GM12892 (cell line): ENCODE results near the gene FAM47E.

Experiments used
- DNase-seq: peaks from one replicate; pipeline ENCODE4 v3.0.0; 2011; ENCODE audit not compliant: insufficient read length
- FAIRE-seq: peaks from 2 replicates; lab custom pipeline; 2011; peaks lifted over from hg19 to GRCh38; lab: Jason Lieb, UNC
- POLR2A ChIP-seq: IDR thresholded peaks from 2 replicates; pipeline ENCODE4 v1.6.1; 2011; ENCODE audit warnings: low read depth, low read length, control low read depth
- POLR2AphosphoS5 ChIP-seq: IDR thresholded peaks from 2 replicates; pipeline ENCODE4 v1.6.1; 2011; ENCODE audit warnings: low read depth, low read length, control low read depth
- TAF1 ChIP-seq: IDR thresholded peaks from 2 replicates; pipeline ENCODE4 v1.6.1; 2011; ENCODE audit warnings: low read depth, mild to moderate bottlenecking, control low read depth, low read length, borderline replicate concordance

The FAM47E gene

GRCh38 chr4:76326515-76326914 is 75.0 kb downstream of the FAM47E start:
- FAIRE-seq = no peak

More at GRCh38 chr4:76326515-76326914, 75.0 kb downstream of the FAM47E start:
- TF ChIP-seq TAF1 (no peak), POLR2A (no peak), POLR2AphosphoS5 (no peak)
- no peak for DNase-seq
